ENCODE results near the gene TRPT1. TPM values are rescaled to one million over a fixed set of nuclear protein-coding genes. Genes with fewer than 3 reads are reported as not detected.

The TRPT1 gene
- polyA plus RNA-seq, 3 donors: 24.8 to 34.6 (median 31.6) TPM

GRCh38 chr11:64210301-64211020, 15.5 kb downstream of the TRPT1 start:
- Mint-ChIP-seq H3K4me3 (no peak overlapping the region), H3K27ac (peak overlapping the region in 5 of 7 donors; percentile 40 to 99 (median 64)), H3K4me1 (peaks cover 36% of the 10 kb centered on the region), H3K9me3 (peaks cover 0 to 1% (median 0%) of the 10 kb centered on the region in 7 donors), H3K36me3 (peaks cover 58 to 66% of the 10 kb centered on the region in 2 donors), H3K27me3 (ENCODE audit: low read depth in 3 of 3) (peaks cover 0 to 2% (median 0%) of the 10 kb centered on the region in 3 donors)
- DNase-seq: peak in 1 of 3 donors; percentile 2
- no peak overlapping the region for H2AFZ ChIP-seq (ENCODE audit: insufficient read depth, low read depth, low read length, poor library complexity, severe bottlenecking)
- no peaks in the 10 kb centered on the region for H3K27me3 ChIP-seq (ENCODE audit: control insufficient read depth in 2 of 2, insufficient read depth in 2 of 2, low read length in 2 of 2)
- peaks cover 82% of the 10 kb centered on the region for H3K79me2 ChIP-seq (ENCODE audit: insufficient read depth, low read length)
- intact Hi-C loops (cut with micrococcal nuclease): no loop called here
- no peak overlapping the region for H3K4me3 ChIP-seq (replicated peaks in 1 of 3; ENCODE audit: low read depth in 2 of 3, low read length in 3 of 3)
- H3K4me1 ChIP-seq (ENCODE audit: control insufficient read depth in 1 of 2, insufficient read depth in 2 of 2, low read length in 2 of 2): peaks cover 29 to 38% of the 10 kb centered on the region in 2 donors
- H3K4me2 ChIP-seq (replicated peaks; ENCODE audit: extremely low read depth, low read length, poor library complexity, severe bottlenecking): no peak overlapping the region
- TF ChIP-seq CTCF (IDR thresholded peaks at IDR 0.05): no peak
- H3K36me3 ChIP-seq (replicated peaks in 1 of 2; ENCODE audit: control insufficient read depth in 1 of 2, insufficient read depth in 2 of 2, low read length in 2 of 2): peaks cover 62 to 66% of the 10 kb centered on the region in 2 donors
- 96% methylated on average over 21 of the region's 24 CpGs for WGBS (ENCODE audit: insufficient coverage)
- H3K27ac ChIP-seq (ENCODE audit: low read depth in 1 of 2, low read length in 2 of 2): peak overlapping the region in 1 of 2 donors; percentile 98
- peaks cover 83% of the 10 kb centered on the region for H4K20me1 ChIP-seq (ENCODE audit: insufficient read depth, low read length)
- H3K9ac ChIP-seq (ENCODE audit: insufficient read depth, low read length, poor library complexity, severe bottlenecking): no peak overlapping the region
- no peaks in the 10 kb centered on the region for H3K9me3 ChIP-seq (replicated peaks in 1 of 2; ENCODE audit: control insufficient read depth in 1 of 2, insufficient read depth in 1 of 2, low read length in 2 of 2)

- Histone ChIP-seq H3K4me3 (replicated peaks in 1 of 3; ENCODE audit: low read depth in 2 of 3, low read length in 3 of 3) (peak overlapping the region in 1 of 3 experiments; percentile 98), H3K36me3 (replicated peaks in 1 of 2; ENCODE audit: control insufficient read depth in 1 of 2, insufficient read depth in 2 of 2, low read length in 2 of 2) (peaks cover 53 to 57% of the 10 kb centered on the region in 2 donors), H3K27ac (ENCODE audit: low read depth in 1 of 2, low read length in 2 of 2) (peak overlapping the region; percentile 98 to 99), H3K9me3 (replicated peaks in 1 of 2; ENCODE audit: control insufficient read depth in 1 of 2, insufficient read depth in 1 of 2, low read length in 2 of 2) (no peaks in the 10 kb centered on the region), H4K20me1 (ENCODE audit: insufficient read depth, low read length) (peaks cover 73% of the 10 kb centered on the region), H3K4me2 (replicated peaks; ENCODE audit: extremely low read depth, low read length, poor library complexity, severe bottlenecking) (no peak overlapping the region), H3K79me2 (ENCODE audit: insufficient read depth, low read length) (peaks cover 72% of the 10 kb centered on the region), H3K4me1 (ENCODE audit: control insufficient read depth in 1 of 2, insufficient read depth in 2 of 2, low read length in 2 of 2) (peaks cover 39 to 48% of the 10 kb centered on the region in 2 donors), H2AFZ (ENCODE audit: insufficient read depth, low read depth, low read length, poor library complexity, severe bottlenecking) (no peak overlapping the region), H3K9ac (ENCODE audit: insufficient read depth, low read length, poor library complexity, severe bottlenecking) (no peak overlapping the region), H3K27me3 (ENCODE audit: control insufficient read depth in 2 of 2, insufficient read depth in 2 of 2, low read length in 2 of 2) (no peaks in the 10 kb centered on the region)
- peaks cover 0 to 1% (median 0%) of the 10 kb centered on the region in 7 donors for H3K9me3 Mint-ChIP-seq
- H3K27ac Mint-ChIP-seq: peak overlapping the region; percentile 13 to 99 (median 98)
- intact Hi-C loops (cut with micrococcal nuclease): loop anchor here (5.0 kb wide), 1 partner anchor 33 kb away; the partner anchor contains the start of gene FKBP2 (in 2 of the 2)
- no peak for DNase-seq
- no peak for TF ChIP-seq CTCF (IDR thresholded peaks at IDR 0.05)
- peaks cover 51 to 59% of the 10 kb centered on the region in 2 donors for H3K36me3 Mint-ChIP-seq
- WGBS (ENCODE audit: insufficient coverage): 82% methylated on average over 5 of the region's 8 CpGs
- H3K4me1 Mint-ChIP-seq: peaks cover 43% of the 10 kb centered on the region
- H3K27me3 Mint-ChIP-seq (ENCODE audit: low read depth in 3 of 3): peaks cover 0 to 2% (median 0%) of the 10 kb centered on the region in 3 donors
- H3K4me3 Mint-ChIP-seq: peak overlapping the region in 1 of 2 donors; percentile 98
These were observed 16.5 kb downstream of the TRPT1 start for GRCh38 chr11:64209563-64209843.
